Stimulated activated CD8-positive, alpha-beta memory T cell treated with anti-CD3 and anti-CD28 coated beads, Interleukin-15, amount 100 ng/mL, for 24 hours (primary cell): Measurements from ENCODE around the gene ZDHHC1.

Source experiments
- DNase-seq: peaks from one replicate; pipeline ENCODE4 v3.0.0-alpha.2; 2020; ENCODE audit warnings: low read depth

Gene ZDHHC1

GRCh38 chr16:67415872-67416793 lies at the start of gene ZDHHC1:
ZDHHC1 (minus strand) TSS chr16:67416477; CDS start chr16:67407775, 8,702 bp downstream.
- DNase-seq = peak; percentile 32

DNA sequence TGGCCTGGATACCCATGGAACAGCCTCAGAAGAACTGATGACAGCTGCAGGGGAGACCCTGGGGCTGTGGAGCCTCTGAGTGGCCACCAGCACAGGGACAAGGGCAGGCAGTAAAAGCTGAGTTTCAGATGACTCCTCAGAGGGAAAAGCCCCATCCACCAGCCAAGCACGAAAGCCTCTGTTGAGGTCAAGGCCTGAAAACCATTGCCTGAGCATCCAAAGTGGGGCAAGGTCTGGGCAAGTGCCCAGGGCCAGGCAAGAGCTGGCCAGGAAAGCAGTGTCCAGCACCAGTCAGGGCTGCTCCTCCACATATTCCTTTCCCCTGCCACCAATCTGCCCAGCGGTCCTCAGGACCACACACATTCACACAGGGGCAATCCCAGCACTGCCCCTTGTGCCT lies 48.3 kb upstream of the ZDHHC1 start:
- DNase-seq = no peak

- no peak for DNase-seq
Observed at GRCh38 chr16:67463691-67464090, 47.4 kb upstream of the ZDHHC1 start.

DNA sequence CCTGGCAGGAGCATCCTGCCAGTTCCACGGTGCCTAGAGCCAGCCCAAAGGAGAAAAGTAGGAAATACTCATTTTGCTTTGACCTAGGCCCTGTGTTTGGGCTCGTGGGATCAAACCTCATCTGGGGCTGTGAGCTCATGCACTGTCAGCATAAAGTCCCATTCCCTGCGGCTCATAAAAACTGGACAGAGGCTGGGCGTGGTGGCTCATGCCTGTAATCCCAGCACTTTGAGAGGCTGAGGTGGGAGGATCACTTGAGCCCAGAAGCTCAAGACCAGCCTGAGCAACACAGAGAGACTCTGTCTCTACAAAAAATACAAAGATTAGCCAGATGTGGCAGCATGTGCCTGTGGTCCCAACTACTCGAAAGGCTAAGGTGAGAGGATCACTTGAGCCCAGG lies 46.8 kb upstream of the ZDHHC1 start:
- DNase-seq = no peak

DNA sequence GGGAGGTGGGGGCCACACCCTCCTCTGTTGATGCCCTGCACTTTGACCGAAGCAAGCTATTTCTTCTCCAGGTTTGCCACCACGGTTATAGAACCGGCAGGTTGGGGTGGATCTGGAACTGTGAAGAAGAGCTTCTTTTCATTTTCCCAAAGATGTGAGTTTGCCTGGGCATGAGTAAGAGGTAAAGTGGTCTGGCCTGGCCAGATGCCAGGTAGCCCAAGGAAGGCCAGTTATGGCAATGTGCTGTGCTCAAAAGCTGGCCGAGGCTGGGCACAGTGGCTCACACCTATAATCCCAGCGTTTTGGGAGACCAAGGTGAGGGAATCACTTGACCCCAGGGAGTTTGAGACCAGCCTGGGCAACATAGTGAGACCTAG lies 46.0 kb upstream of the ZDHHC1 start:
- DNase-seq = no peak

GRCh38 chr16:67461600-67462278 lies 45.5 kb upstream of the ZDHHC1 start:
- no peak for DNase-seq

- DNase-seq = no peak
Observed at GRCh38 chr16:67460961-67461360, 44.7 kb upstream of the ZDHHC1 start.

GRCh38 chr16:67460168-67460567 lies 43.9 kb upstream of the ZDHHC1 start:
- DNase-seq = no peak

- DNase-seq = no peak
Observed at GRCh38 chr16:67459861-67460150, 43.5 kb upstream of the ZDHHC1 start.

- DNase-seq = no peak
Observed at GRCh38 chr16:67459066-67459860, 43.0 kb upstream of the ZDHHC1 start.

GRCh38 chr16:67458121-67458641 lies 41.9 kb upstream of the ZDHHC1 start:
- no peak for DNase-seq

- DNase-seq = no peak
Observed at GRCh38 chr16:67457611-67458010, 41.3 kb upstream of the ZDHHC1 start.

GRCh38 chr16:67456391-67457081 lies 40.3 kb upstream of the ZDHHC1 start:
- no peak for DNase-seq

DNA sequence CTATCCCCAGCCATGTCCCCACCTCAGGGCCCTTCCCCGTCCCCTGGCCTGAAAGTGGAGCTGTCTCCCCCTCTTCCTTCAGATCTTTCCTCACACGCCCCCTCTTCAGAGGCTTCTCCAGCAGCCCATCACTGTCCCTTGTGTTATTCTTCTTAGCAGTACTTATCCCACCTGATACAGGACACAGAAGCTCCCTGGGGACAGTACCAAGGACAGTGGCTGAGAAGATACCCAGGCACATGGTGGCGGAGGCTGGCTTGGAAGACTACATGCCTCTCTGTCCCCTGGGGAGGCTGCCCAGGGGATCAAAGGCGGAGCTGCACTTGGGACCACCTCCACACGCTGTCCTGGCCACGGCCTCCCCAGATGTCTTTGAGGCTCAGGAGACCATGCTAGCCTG lies 38.6 kb upstream of the ZDHHC1 start:
- no peak for DNase-seq

GRCh38 chr16:67454104-67454503 lies 37.8 kb upstream of the ZDHHC1 start:
- DNase-seq = no peak

GRCh38 chr16:67451704-67452435 lies 35.6 kb upstream of the ZDHHC1 start:
- DNase-seq = no peak

DNA sequence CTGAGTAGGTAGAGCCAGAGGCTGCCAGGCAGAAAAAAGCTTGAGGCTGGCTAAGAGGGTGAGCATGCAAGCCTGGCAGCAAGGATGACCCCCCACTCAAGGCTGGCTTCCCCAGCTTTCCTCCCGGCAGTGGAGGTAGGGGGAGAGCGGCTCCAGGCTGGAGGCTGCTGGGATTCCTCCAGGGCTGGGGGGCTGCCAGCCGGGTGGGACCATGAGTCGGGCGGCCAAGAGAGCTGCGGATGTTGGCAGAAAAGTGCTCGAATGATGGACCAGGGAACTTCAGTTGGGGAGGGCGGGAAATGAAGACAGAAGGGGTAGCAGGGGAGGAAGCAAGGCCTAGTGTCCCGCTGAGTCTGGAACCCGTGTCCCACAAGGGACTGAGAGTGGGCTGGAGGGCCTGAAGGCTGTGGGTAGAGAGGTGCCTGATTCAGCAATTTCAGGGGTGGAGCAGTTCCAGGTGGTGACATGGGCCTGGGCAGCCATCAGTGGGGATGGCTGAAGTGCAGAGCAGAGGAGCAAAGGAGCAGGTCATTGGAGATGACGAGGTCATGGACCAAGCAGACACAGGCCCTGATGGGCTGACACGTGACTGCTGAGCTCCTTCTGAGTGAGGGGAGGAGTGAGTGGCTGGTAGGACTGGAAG lies 34.9 kb upstream of the ZDHHC1 start:
- no peak for DNase-seq

DNA sequence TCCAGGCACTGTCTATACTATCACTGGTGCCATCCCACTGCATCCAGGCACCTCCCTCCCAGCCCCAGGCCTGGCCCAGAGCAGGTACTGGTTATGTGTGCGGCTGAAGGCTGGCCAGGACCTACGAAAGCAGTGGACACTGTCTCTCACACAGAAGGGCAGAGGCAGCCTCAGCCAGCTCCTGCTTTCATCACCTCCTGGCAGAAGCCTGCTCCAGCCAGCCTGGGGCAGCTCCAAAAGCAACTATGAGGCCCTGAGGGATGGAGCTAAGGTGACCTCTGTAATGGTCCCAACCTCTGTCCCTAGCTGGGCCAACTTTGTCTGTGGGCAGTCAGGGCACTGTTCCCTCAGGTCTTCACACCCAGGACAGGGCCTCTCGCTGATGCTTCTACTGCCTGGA lies 33.5 kb upstream of the ZDHHC1 start:
- no peak for DNase-seq

DNA sequence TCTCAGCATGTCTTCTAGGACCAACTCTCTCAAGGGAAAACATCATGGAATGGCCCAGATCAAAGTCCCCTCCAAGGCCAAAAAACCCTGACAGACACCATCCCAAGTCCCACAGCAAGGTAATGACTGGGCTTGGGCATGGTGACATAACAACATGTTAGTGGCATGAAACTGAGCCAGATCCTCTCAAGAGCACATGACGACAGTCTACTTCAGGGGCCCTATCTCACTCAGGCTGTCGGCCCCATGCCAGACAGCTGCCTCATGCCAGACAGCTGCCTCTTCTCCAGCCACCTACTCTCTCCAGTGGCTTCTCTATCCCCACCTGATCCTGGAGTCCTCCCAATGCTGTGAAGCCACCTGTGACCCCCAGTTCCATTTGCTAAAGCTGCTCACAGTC lies 33.1 kb upstream of the ZDHHC1 start:
- DNase-seq = no peak

DNA sequence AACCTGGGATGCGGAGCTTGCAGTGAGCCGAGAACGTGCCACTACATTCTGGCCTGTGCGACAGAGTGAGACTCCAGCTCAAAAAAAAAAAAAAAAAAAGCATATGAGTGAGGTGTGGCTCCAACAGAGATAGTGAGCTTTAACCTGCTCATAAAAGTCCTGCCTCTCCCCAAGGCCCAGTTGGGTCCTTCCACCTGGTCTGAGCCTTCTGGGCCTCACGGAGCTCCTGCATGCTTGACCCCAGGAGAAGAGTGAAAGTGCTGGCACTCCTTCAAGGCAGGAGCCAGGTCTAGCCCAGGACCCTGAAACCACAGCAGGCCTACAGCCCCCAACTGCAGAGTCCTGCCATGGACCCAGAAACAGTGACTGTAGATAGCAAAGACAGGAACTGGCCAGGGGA lies 32.3 kb upstream of the ZDHHC1 start:
- no peak for DNase-seq
